Transverse colon (tissue), 3 donors: Measurements from ENCODE around the gene MTX1.

Experiments
- CTCF ChIP-seq, 5 experiments: fragments of 200-600 bp in 3 of 5; fragments of 450-650 bp in 2 of 5; sonication (generic) in 3 of 5; IDR thresholded peaks; 1 replicate in 2 of 5; 2 replicates in 3 of 5; pipeline ENCODE4 v1.5.1; 2016 to 2017; ENCODE audit warnings: antibody characterized with exemption in 5 of 5, inconsistent platforms in 3 of 5, mild to moderate bottlenecking in 2 of 5, moderate library complexity in 1 of 5
- EP300 ChIP-seq: sonication (generic); formaldehyde crosslinking; IDR thresholded peaks from one replicate; pipeline ENCODE4 v1.6.1; 2017; ENCODE audit warnings: antibody characterized with exemption, low read depth
- POLR2A ChIP-seq: fragments of 450-650 bp; IDR thresholded peaks from one replicate; pipeline ENCODE4 v1.6.1; 2016; ENCODE audit warnings: antibody characterized with exemption, mild to moderate bottlenecking, moderate library complexity

DNA sequence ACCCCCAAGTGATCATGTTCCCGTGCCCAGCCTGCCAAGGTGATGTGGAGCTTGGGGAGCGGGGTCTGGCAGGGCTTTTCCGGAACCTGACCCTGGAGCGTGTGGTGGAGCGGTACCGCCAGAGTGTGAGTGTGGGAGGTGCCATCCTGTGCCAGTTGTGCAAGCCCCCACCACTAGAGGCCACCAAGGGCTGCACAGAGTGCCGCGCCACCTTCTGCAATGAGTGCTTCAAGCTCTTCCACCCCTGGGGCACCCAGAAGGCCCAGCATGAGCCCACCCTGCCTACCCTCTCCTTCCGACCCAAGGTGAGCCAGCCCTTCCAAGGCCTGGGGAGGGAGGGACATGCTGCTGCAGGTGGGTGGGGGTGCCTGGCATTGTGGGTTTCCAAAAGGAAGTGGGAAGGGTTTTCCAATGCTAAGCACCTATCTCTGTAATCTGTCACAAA, 32.5 kb upstream of the MTX1 start:
- TF ChIP-seq CTCF (IDR thresholded peaks at IDR 0.05) (no peak), EP300 (no peak), POLR2A (no peak)
